HTERT RPE-1 (cell line): ENCODE measurements around the gene HUS1B.
"Not testable (repeated sequence)": the region's sequence is repeated elsewhere in the genome, so short reads cannot be mapped to it uniquely, and the experiment has no call there.

Experiments
- in situ Hi-C: fragments of 300-500 bp; cut with MboI; formaldehyde crosslinking; loops from 4 replicates; pipeline ENCODE4 v1.14.3; 2020; ENCODE audit warnings: low sequenced_read_pairs

The HUS1B gene

DNA sequence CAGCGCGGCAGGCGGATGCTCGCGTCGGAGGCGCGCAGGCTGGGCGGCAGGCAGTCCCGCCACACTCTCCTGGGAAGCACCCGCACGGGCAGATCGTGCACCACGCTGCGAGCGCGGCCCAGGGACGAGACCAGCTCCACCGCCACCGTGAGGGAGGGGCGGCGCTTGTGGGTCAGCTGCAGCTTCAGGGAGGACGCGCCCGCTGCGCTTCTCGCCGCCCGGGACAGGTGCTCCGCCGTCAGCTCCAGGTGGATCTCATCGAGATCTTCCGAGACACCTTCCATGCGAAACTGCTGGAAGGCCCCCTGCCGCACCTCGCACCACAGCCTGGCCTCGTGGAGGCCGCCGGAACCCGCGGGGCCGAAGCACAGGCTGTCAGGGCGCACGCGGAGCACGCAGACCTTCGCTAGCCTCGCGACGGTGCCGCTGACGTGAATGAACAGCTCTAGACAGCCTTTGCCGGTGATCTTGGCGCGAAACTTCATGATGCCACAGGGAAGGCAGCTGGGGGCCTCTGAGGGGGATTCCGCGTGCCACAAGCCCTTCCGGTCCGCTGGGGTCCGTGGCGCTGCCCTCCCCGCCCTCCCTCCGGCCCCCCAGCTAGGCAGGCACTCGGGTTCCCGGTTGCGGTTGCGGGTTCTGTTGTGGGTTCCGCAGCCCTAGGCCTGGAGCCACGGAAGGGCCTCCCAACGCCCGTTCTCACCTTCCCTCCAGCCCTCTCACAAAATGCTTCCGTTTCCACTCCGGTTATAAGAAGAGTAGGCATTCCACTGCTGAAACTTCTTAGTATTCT is at the start of gene HUS1B:
TSS of gene HUS1B (minus strand) at position 641 of the 793 bp plus-strand sequence. CDS start at position 485, 156 bp downstream.
- in situ Hi-C loops, result no loop called here

DNA sequence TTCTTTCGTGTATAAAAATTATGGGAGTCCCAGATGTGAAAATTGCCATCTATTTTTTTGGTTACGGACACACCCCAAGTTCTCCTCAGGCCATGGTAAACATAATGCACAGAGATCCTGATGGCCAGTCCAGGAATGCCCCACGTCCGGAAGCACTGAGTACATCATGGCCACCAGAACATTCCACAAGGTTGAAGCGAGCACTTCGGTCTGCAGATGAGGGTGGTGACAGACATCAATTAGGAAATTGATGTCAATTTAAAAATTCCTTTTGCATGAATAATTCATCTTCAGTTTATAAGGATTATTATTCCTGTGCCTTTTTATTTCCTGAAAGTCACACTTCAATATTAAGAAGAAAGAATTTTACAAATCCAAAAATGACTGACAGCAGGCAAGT is 49.2 kb upstream of the HUS1B start:
- in situ Hi-C loops, result no loop called here

DNA sequence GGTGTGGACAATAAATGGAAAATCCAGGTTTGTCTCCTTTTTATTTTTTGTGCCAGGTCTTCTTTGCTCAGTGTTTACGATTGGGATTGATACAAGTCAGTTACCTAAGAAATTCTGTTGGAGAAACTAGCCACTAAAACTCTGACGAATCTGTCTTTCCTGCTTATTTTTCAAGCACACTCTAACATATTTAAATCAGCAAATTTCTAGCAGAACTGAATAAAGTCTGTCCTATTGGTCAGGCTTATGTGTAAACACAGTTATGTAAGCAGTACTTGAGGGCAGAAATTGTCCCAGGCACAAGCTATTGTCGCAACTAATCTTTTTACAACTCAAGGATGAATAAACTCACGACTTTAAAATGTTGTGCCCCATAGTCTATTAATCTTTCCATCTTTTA is 48.1 kb upstream of the HUS1B start:
- in situ Hi-C loops, result no loop called here

DNA sequence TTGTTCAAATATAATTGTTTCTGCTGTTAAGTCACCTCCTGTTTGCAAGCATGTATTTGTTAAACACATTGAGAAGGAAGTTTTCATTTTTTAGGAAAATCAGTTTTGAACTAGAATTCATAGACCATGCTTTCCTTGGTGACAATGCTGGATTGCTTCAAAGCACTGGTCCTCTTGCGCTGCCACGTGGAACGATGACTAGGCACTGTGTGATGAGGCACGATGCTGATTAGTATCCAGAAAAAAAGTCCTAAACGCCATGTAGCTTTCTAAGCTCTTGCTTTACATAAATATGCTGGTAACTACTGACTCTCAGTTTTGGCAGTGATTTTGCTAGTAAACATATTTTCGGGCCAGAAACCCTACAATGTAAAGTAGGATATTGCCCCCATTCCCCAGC is 47.1 kb upstream of the HUS1B start:
- in situ Hi-C loops, result no loop called here

DNA sequence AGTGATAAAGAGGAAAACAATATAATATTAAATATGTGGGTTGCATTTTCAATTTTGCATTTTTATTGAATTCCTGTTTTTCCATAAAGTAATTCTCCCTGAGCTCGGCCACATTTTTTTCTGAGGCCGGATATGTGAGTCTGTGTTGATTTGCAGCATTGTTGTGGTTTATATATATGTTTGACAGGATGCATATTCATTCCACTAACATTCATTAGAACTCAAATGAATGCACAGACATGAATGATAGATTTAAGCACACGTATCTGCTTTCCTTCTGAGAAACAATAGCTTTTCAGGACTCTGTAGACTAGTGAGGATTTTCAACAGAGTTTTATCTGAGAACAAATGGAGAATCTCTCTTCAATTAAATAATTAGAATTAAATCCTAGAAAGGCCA is 46.7 kb upstream of the HUS1B start:
- in situ Hi-C loops, result no loop called here

DNA sequence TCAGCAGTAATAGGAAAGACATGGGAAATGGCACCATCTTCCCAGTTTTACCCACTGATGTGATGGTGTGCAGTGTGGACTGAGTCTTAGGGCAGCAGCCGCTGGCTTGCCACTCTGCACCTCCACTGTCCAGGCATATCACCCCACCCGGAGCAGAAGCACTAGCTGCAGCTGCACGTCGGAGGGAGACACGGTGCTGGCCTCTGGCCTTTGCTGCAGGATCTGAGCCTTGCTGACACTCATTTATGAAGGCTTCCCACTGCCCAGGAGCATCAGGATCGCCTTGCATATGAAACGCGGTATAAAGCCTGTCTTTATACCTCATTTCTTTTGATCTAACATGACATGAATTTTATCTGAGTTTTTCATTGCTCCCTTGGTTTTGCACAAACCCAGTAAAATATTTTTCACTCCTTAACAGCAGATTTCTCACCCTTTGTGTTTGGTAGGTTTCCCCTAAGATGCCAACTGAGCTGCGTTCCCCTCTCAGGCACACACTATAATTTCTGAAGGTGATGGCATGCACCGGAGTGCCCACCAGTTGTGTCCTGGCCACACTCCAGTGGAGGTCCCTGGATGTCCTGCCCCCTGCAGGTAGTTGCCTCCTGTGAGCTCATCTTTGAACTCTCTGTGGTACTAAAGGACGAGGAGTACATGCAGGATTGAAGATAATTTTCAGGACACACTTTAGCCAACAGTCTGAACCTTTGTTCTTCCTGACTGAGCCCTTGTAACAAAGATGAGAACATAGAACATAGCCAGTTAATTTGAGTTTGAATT is 45.0 kb upstream of the HUS1B start:
- in situ Hi-C loops, result no loop called here

DNA sequence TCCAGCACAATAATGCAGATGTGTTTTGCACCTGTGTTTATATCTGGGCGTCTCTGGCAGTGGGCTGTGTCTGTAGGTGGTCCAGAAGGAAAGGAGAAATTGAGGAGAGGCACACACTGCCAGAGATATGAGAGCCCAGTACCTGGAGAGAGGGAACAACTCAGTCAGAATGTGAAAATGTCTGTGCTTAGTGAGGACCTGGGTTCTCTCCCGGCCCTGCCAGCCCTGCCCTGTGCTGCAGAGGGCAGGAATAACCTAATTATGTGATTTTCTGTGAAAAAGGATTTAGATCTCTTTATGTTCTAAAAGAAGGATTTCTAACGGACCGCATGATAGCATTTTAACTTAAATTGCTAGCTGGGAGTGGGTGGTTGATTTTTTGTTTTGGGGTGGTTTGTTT is 44.3 kb upstream of the HUS1B start:
- in situ Hi-C loops, result no loop called here

DNA sequence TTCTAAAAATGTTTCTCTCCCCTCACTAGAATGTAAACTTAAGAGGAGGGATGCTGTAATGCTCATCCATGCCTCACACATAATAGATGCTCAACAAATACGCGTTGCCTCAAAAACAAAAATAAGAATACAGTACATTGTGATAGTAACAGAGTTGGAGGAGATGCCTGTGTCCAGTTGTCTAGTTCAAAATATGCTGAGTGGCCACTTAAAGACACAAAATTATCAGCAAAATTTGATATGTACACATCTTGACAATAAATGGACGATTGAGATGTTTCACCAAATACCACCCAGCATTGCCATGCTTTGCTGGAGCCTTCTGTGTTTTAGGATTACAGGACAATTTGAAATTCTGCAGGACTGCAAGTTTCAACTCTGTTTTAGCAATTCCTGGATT is 43.6 kb upstream of the HUS1B start:
- in situ Hi-C loops, result no loop called here

DNA sequence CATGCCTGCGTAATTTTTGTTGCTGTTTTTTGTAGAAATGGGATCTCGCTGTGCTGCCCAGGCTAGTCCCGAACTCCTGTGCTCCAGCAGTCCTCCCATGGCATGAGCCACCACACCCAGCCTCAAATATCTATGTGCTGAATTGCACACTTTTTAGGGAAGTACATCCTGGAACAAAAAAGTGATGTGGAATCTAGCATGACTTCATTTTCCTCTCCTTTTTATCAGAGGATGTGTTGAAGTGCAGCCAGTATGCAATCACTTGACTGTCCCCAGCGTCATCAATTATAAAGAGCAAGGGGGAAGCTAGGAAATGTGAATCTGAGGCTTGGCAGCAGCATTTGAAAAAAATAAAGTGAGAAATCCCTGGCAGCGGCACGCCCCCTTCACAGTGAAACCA is 42.4 kb upstream of the HUS1B start:
- in situ Hi-C loops, result no loop called here

DNA sequence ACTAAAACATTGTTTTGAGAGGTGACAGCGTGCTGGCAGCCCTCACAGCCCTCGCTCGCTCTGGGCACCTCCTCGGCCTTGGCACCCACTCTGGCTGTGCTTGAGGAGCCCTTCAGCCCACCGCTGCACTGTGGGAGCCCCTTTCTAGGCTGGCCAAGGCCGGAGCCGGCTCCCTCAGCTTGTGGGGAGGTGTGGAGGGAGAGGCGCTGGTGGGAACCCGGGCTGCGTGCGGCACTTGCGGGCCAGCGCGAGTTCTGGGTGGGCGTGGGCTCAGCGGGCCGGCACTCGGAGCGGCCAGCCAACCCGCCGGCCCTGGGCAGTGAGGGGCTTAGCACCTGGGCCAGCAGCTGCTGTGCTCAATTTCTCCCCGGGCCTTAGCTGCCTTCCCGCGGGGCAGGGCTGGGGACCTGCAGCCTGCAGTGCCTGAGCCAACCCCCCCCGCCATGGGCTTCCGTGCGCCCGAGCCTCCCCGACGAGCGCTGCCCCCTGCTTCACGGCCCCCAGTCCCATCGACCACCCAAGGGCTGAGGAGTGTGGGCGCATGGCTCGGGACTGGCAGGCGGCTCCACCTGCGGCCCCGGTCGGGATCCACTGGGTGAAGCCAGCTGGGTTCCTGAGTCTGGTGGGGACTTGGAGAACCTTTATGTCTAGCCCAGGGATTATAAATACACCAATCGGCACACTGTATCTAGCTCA is 37.7 kb upstream of the HUS1B start:
- in situ Hi-C loops, result not testable (repeated sequence)

DNA sequence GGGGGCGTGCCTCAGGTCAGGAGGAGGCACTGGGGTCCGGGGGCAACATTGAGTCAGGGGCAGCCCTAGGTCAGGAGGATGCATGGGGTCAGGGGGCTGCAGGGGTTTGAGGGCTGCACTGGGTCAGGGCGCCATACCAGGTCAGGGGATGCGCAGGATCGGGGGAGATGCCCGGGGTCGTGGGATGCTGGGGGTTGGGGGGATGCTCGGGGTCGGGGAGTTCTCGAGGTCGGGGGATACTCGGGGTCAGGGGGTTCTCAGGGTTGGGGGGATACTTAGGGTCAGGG is 36.8 kb upstream of the HUS1B start:
- in situ Hi-C loops, result no loop called here

DNA sequence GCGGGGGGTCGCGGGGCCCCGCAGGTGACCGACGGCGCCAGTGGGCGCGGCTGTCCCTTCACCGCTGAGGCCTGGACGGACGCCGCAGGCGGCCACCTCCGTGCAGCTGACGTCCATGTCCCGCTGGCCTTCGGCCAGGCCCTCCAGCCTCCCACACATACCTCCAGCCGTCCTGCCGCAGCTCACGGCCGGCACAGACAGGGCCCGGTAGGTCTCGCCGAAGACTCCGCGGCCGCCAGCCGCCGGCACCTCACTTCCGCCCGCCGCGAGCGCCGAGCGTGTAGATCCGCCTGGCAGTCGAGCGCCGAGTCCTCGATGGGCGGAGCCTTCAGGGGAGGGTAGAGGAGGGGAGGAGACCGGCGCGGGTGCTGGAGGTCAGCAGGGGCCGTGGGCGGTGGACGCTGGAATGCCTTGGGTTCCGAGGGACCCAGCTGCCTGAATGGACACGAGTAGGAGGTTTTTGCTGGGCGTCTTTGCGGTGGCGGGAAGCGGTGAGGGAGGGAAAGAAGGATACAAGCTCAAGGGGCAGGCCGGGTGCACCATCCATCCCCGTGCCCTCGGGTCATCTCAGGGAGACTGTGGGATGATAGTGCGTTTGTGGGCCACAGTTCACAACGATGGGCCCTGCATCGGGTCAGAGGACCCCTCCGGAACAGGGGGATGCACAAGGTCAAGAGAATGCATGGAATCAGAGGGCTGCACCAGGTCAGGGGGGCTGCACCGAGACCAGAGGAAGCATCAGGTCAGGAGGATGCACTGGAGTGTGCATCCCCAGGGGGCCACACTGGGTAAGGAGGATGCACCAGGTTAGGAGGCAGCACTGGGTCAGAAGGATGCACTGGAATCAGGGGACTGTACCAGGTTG is 36.2 kb upstream of the HUS1B start, which contains the start of gene EXOC2:
TSS of gene EXOC2 (minus strand) at position 282 of the 865 bp plus-strand sequence. CDS start 55,321 bp downstream, outside the sequence.
- in situ Hi-C loops, result no loop called here

DNA sequence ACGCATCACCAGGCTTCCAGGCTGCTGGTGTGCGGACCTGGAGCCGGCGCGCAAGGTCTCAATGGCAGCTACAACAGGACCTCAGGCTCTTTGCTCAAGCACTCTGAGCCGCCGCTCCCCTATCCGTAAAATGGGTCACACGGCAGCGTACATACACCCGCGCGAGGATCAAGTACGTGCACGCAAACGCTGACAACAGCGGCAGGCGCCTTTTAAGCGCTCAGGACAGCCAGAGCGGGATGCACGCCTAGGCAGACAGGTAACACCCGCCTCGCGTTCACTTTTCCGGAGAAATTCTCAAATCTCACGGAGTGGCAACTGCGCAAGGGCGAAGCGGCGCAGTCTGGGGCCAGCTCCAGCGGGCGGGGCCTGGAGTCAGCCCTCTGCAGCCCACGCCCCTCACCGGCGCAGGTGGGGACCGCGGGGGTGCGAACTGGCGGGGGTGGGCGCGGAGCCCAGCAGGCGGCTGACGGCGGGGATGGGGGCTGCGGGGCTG is 35.5 kb upstream of the HUS1B start:
- in situ Hi-C loops, result no loop called here

DNA sequence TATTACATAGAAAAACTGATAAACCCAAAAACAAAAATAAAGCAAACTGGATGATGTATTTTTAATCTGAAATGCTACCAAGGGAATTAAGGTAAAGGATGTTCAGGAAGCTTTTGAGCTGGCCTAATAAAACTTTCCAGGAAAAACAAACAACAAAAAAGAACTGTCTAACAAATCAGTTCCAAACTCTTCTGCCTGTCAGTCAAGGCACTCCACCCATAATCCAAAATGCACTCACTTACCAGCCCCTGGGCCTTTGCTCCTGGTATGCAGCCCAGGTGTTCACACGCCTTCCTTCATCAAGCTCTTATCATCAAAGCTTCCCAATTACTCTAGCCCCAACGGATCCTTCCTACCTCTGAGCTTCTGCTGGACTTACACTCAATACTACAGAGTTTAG is 32.3 kb upstream of the HUS1B start:
- in situ Hi-C loops, result no loop called here

DNA sequence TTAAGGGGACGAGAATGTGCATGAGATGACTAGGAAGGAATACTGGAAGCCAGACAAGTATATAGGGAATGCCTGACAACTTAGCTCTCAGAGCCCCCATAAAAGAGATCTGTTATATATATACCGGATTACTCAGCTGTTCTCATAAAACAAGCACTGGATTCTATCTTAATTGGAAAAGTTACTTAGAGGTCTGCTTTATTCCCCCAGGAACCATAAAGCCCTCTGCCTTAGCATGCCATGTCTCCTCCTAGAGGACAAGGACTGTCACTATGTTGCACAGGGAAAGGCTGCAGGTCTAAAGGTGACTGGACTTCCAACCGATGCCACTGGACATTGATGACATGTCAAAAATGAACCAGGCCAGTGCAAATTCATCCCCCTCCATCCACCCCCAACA is 29.6 kb upstream of the HUS1B start:
- in situ Hi-C loops, result no loop called here

DNA sequence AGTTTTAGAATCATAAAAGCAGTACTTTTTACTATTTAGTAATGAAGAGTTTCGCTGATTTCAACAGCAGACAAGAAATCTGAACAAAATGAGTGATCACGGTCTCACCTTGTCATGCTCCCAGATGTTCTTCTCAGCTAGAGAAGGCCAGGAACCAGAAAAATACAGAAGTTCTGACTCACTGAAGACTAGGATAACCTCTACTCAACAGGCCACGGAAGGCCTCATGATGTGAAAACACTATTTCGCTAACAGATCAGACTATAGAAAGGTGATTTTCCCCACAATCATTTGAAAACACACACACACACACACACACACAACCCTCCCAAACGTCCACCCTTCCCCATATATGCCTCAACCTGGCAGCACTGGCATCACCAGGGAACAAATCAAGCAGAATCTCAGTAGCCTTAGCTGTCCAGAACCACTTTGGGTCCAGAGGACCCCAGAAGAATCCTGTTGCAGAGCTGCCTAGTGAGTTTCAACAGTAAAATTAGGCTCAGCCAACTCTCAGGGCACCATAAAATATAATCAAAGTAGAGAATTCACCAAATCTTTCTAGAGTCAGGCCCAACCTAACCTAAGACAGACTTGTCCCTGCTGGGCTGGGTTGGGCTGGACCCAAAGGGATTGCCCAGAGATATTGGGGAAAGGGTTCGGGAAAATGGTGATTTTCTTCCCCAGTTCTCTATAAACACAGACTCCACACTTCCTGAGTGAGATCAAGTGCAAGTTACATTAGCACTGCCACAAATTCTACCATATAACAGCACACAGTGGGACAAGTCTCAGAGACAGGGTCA is 28.1 kb upstream of the HUS1B start:
- in situ Hi-C loops, result no loop called here

DNA sequence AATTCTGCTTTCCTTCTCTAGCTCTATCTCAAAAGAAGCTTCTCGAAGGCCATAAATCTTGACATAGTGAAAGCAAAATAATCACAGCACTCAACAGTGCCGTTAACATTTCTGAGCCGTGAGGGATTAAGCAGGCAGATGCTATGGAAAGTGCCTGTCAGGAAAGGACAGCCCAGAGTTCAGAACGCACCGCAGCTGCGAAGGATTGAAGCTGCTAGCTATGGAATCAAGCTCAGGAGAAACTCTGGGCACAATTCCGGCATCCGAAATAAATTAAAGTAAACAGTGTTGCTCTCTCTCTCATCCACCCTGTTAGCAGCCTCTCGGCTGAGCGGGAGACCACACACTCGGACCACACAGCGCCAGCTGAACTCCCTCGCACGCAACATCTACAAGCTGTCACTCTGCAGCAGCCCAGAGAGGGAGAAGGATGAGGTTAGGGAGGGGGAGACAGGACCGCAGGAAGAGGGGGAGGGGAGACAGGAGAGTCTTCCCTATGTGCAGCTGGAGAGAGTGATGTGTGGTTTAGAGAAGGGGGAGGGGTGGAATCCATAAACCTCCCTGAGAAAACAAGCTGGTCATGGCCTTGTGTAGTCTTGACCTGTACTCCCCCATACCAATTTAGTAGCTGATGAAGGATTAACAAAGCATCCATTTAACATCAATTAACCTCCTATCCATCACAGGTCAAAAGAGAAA is 27.0 kb upstream of the HUS1B start:
- in situ Hi-C loops, result no loop called here

DNA sequence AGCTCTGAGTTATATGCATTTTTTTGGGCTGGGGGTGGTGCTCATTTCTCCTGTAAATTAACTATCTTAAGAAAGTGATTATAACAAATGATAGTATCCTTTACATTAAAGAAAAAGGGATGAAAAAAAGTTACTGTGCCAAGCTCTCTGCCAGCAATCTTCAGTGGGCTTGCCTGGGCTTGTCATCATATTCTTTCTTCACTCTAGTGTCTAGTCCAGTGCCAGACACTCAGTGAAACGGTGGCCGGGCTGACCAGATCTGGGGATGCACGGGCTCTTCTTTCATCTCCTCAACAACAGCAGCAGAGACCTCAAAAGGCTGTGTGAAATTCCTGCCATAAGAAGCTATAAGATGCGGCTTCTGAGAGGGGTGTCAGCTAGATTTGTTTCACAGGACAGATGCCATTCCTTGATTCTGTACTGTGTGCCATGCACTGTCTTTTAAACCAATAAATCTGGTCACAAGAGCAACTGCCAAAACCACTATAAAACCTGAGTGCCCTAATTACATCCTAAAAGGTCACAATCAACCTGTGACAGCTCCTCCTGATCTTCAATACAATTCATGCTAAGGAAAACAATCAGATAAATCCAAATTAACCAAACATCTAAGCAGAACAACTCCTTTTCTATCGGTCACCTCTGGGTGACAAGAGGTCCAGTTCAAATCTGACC is 23.9 kb upstream of the HUS1B start:
- in situ Hi-C loops, result no loop called here

DNA sequence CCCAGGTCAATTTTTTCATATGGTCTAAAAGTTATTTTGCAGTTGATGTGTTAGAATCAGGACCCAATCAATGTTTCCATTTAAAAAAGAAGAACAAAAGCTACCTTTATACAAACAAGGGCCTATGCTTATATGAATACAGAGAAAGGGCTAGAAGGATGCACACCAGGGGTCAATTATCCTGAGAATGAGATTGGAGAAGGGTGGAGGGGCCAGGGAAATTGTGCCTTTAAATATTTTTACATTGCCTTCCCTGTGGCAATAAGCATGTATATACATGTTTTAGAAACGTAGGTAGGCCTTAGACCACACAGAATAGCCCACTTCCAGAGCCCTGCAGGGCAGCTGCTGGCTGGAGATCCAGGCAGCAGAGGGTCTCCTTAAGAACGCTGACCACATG is 23.4 kb upstream of the HUS1B start:
- in situ Hi-C loops, result no loop called here
